Measurements from ENCODE around the gene POLD3.

GRCh38 chr11:74638869-74639268, 46.5 kb downstream of the POLD3 start:
- TF ChIP-seq, protein P1, sequence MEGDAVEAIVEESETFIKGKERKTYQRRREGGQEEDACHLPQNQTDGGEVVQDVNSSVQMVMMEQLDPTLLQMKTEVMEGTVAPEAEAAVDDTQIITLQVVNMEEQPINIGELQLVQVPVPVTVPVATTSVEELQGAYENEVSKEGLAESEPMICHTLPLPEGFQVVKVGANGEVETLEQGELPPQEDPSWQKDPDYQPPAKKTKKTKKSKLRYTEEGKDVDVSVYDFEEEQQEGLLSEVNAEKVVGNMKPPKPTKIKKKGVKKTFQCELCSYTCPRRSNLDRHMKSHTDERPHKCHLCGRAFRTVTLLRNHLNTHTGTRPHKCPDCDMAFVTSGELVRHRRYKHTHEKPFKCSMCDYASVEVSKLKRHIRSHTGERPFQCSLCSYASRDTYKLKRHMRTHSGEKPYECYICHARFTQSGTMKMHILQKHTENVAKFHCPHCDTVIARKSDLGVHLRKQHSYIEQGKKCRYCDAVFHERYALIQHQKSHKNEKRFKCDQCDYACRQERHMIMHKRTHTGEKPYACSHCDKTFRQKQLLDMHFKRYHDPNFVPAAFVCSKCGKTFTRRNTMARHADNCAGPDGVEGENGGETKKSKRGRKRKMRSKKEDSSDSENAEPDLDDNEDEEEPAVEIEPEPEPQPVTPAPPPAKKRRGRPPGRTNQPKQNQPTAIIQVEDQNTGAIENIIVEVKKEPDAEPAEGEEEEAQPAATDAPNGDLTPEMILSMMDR (IDR thresholded peaks at IDR 0.05), result no peak
- TF ChIP-seq POLR2A (IDR thresholded peaks at IDR 0.05), result no peak

All from esophagus squamous epithelium (tissue), 4 donors.